H1 (cell line): ENCODE results near the gene DPY30. TPM values are rescaled to one million over a fixed set of nuclear protein-coding genes. Genes with fewer than 3 reads are reported as not detected.

Source experiments
- CHD1 ChIP-seq: IDR thresholded peaks from 2 replicates; pipeline ENCODE4 v1.6.1; 2012; ENCODE audit warnings: low read depth, low read length, improper control_type of control experiment
- POLR2AphosphoS5 ChIP-seq: IDR thresholded peaks from 2 replicates; pipeline ENCODE4 v1.6.1; 2011; ENCODE audit warnings: low read depth, low read length
- polyA plus RNA-seq, 7 experiments: library from polyadenylated mRNA; depleted of rRNA in 3 of 7; stranded (reverse) in 5 of 7; unstranded in 2 of 7; fragments of >200 nt in 5 of 7; fragments of 200-250 nt in 2 of 7; gene quantifications; 1 replicate in 5 of 7; 2 replicates in 1 of 7; 4 replicates in 1 of 7; pipeline versions ENCODE4 v1.2.1 to v1.2.3, GENCODE V29; 2011 to 2013; ENCODE audit warnings: missing spikeins in 2 of 7, mixed read lengths in 2 of 7
- total RNA-seq: library from RNA; stranded (reverse); fragmentation: NEBNext Ultra II Directional; extraction: Animal tissue kit (Norgen Biotek cat#: 25700); gene quantifications from 2 replicates; pipeline ENCODE4 v1.2.1, GENCODE V29; 2021

DPY30 gene
- total and polyA plus RNA-seq, 2 of the 8 experiments (the other 6 are each of a cell fraction or from before 2014, with no cell fraction given), result 139 to 157 TPM

DNA sequence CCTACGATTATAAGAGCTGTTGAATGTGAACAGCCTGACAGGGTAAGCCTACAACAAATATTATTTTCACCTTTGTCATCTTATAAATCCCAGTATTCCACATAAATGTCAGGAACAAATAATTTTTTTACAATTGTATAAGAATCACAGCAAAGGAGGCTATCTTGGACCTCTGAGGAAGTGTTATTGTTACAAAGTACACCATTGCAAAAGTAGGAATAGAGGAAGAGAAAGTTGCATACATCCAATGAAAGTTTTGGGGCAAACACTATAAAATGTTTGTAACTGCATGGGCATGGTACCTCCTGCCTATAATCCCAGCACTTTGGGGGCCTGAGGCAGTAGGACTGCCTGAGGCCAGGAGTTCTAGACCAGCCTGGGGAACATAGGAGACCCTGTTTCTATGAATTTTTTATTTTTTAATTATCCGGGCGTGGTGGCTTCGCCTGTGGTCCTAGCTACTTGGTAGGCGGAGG is 28.1 kb downstream of the DPY30 start (continued):
- TF ChIP-seq POLR2AphosphoS5 (no peak), CHD1 (no peak)
